Stimulated activated CD8-positive, alpha-beta memory T cell treated with anti-CD3 and anti-CD28 coated beads, Interleukin-7, amount 100 ng/mL, for 1 hour (primary cell): ENCODE data around the gene USH1C.

Experiments
- DNase-seq, 2 donors: peaks; one replicate each; pipeline ENCODE4 v3.0.0-alpha.2; 2020; ENCODE audit warnings: low read depth in 2 of 2

USH1C gene

GRCh38 chr11:17472467-17472866 is 71.7 kb downstream of the USH1C start:
- DNase-seq, result no peak

DNA sequence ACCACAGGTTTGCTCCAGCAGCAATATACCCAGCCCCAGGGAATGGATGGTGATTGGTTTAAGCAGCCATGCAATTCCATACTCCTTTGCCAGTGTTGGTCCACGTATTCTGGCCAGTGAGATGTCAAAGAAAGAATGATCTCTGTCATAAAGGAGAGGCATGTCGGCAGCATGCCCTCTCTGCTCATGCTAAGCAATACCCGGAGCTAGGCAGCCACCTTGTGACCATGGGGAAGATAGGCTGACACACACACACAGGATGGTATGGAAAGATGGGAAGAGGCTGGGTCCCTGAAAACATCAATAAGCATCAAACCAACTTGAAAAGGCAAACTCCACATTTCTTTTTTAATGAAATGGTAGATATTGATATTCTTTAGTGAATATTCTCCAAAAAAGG is 72.7 kb downstream of the USH1C start:
- no peak for DNase-seq

- no peak for DNase-seq
Measured at GRCh38 chr11:17469998-17470397, 74.2 kb downstream of the USH1C start.

- DNase-seq, result no peak
Measured at GRCh38 chr11:17468122-17468521, 76.1 kb downstream of the USH1C start.

DNA sequence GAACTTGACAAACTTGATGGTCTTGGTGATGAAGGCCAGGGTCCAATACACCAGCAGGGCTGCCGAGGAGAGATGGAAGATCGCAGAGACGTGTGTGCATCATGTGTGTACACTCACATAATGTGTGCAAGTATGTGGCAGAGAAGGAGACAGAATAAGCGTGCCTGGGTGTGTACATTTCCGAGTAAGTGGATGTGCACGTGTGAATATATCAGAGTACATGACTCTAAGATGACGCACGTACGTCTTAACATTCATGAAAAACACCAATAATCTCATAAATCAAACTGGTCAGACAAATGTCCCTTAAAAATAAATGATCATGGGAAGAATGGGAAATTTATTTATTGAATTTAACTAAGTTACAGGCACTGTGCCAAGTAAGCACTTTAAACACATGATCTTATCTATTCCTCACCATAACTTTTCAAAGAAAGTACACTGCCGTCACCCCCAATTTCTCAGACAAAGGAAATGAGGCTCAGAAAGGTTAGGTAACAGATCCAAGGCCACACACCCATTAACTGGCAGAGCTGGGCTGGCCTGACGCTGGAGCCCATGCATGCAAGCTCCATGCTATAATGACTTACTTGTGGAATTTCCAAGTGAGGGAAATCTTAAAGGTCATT is 80.6 kb downstream of the USH1C start:
- no peak for DNase-seq

DNA sequence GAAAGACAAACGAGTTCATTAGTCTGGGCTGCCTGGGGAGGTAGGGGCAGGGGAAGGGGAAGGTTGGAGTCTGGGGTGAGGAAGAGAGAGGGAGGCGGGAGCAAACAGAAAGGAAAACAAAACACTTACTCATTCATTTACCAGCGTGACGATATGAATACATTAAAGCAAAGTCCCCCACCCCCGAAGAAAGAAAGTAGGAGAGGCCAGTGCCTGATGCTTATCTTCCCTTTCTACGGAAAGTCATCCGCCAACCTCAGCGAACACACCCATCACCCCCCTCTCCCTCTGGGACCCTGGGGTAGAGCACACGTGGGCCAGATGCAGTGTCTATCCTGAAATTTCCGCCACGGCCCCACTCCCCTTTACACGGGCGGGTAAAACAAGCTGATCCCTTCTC is 81.3 kb downstream of the USH1C start:
- no peak for DNase-seq

DNA sequence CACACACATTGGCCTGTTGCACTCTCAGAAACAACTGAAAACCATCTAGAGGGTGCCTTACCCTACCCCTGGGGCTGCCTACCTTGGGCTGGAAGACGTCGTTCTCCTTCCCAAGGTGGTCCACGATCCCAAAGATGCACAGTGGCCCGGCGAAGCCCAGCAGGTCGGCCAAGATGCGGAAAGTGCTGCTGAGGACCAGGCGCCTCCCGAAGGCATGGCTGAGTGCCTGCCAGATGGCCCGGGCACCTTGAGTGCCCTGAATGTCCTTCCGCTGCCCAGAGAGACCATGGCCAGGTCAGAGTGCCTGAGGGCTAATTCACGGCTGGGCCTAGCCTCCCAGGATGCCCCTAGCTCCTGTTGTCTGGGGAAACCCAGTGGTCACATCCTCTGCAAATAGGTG is 83.8 kb downstream of the USH1C start:
- DNase-seq, result no peak

DNA sequence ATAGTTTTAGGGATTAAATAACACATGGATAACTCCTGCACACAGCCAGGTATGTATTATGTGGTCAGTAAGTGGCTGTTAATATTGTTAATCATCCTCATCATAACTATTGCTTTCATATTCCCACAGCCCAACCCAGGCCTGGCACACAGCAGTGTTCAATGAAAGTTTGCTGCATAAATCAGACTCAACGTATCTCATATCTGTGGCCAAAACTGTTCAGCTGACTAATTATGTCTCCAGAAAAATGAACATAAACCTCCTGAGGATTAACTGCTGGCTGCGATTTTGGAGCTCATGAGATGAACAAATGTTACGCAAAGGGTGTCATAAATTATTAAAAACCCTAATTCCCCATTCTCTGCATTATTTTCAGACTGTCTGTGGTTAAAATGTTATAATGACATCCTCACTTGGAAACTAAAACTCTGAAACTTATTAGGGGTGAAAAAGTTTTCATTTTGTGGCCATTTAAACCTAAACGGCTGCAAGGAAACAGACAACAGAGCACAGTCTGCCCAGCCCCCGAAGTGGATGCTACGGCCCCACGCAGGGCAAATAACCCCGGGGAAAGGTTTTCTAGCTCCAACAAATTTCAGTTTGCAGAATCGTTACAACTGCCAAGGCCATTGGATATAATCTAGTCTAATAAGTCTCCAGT is 84.8 kb downstream of the USH1C start:
- DNase-seq, result no peak

DNA sequence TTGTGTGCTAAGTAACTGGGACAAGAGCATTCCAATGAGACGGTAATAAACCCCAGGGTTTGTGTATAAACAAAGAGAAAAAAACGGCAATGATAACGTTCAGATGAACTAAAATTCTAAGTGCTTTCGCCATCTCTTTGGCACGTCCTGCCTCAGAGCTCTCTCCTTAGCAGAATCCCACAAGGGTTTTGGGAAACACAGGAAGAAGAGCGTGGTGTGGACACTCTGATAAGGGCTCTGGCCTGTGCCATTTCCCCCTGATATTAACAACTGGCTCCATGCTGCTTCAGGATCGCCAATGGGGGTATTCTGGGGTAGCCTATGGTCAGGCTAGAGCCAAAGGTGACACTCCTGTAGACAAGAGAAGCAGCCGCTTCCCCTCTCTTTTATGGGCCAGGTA is 85.9 kb downstream of the USH1C start:
- DNase-seq, result no peak

- DNase-seq, result no peak
Measured at GRCh38 chr11:17457396-17458173, 86.6 kb downstream of the USH1C start.

DNA sequence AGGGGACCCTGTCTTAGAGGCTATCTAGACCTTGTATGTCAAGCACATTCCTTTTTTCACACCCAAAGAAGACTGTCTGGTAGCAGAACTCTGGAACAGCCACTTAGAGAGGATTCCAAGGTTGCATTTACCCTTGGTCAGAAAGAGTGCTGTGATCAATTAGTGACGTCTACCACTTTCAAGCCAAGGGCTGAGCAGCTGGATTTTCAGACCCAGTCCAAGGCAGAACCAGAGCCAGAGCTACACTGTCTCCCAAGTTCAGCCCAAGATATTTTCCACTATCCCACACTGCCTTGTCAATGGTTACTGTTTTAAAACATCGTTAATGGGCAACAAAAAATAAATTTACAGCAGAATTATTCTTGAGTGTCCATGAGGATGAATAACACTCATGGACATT is 91.5 kb downstream of the USH1C start:
- DNase-seq, result no peak

DNA sequence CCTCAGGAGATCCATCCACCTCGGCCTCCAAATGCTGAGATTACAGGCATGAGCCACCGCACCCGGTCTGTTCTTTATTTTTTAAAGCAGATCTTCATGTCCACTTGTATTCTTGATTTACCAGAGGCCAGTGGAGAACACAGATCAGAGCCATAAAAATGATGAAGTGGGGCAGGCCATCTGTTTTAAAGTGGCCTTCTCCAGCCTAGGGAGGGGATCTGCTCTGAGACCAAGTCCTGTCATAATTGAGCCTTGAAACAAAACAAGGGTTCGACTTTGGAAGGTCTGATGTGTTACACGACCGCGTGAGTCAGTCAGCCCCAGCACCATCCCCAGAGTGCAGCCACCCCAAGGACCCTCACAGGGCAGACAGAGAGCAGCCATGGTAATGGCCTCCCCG is 95.1 kb downstream of the USH1C start:
- no peak for DNase-seq

DNA sequence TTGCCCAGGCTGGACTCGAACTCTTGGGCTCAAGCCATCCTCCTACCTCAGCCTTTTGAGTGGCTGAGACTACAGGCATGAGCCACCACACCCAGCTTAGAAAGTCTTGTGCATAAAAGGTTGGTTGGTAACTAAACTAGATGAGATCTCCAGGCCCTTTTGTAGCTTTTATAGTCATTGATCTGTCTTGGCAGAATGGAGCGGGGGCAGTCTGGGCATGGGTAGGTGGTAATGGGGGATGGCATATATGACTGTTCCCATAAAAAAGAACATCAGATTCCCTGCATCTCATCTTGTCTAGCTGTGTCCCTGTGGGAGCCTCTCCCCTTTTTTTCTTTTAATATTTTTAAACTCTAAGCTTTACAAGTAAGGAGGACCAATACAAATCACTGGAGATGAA is 97.7 kb downstream of the USH1C start:
- no peak for DNase-seq

GRCh38 chr11:17445240-17445795 is 98.9 kb downstream of the USH1C start:
- no peak for DNase-seq

- no peak for DNase-seq
Measured at GRCh38 chr11:17443926-17444690, 100.1 kb downstream of the USH1C start.
